ENCODE data around the gene FBXO40.
"Not testable (repeated sequence)": the region's sequence is repeated elsewhere in the genome, so short reads cannot be mapped to it uniquely, and the experiment has no call there.

Gene FBXO40

DNA sequence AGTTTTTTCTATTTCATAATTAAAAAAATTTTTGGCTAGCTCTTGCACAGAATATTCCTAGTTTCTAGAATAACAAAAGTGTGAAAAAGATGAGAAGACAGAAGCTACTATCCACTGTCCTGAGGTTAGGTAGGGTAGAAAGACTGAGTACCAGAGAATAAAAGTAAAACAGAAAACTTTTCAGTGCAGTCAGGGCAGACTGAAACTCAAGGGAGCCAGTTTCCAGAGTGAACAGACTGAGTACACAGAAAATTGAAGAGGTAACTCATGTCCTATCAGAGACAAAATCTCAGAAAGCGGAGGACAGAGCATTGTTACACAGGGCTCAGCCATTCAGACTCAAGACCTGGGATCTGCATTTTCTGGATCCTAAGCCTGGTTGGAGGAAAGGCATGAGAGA is 8.8 kb upstream of the FBXO40 start:
- no peaks in the 10 kb centered on the region for H3K9me3 ChIP-seq (replicated peaks; ENCODE audit: low read length)
- H3K4me2 ChIP-seq (ENCODE audit: low read length): no peak overlapping the region
- no peak overlapping the region for H3K4me3 ChIP-seq (ENCODE audit: low read length)
- peaks cover 12% of the 10 kb centered on the region for H3K27me3 ChIP-seq (ENCODE audit: control insufficient read depth, insufficient read depth, low read length)
- no peak overlapping the region for H3K9ac ChIP-seq (ENCODE audit: low read depth, low read length)
- H3K36me3 ChIP-seq (ENCODE audit: insufficient read depth, low read length): no peaks in the 10 kb centered on the region
- no peaks in the 10 kb centered on the region for H3K4me1 ChIP-seq (ENCODE audit: control insufficient read depth, insufficient read depth, low read length)

DNA sequence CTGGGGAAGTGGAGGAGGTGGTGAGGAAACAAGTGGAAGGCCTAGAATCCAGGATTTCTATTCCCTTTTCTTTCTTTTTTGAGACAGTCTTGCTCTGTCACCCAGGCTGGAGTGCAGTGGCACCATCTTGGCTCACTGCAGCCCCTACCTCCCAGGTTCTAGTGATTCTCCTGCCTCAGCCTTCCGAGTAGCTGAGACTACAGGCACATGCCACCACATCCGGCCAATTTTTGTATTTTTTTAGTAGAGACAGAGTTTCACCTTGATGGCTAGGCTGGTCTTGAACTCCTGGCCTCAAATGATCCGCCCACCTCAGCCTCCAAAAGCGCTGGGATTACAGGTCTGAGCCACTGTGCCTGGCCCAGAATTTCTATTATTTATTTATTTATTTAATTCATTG is 627 bp downstream of the FBXO40 start:
- not testable (repeated sequence) for H3K36me3 ChIP-seq (ENCODE audit: insufficient read depth, low read length); H3K9ac ChIP-seq (ENCODE audit: low read depth, low read length); H3K4me3 ChIP-seq (ENCODE audit: low read length); H3K4me1 ChIP-seq (ENCODE audit: control insufficient read depth, insufficient read depth, low read length); H3K9me3 ChIP-seq (replicated peaks; ENCODE audit: low read length); H3K4me2 ChIP-seq (ENCODE audit: low read length)
- H3K27me3 ChIP-seq (ENCODE audit: control insufficient read depth, insufficient read depth, low read length): peaks cover 26% of the 10 kb centered on the region

DNA sequence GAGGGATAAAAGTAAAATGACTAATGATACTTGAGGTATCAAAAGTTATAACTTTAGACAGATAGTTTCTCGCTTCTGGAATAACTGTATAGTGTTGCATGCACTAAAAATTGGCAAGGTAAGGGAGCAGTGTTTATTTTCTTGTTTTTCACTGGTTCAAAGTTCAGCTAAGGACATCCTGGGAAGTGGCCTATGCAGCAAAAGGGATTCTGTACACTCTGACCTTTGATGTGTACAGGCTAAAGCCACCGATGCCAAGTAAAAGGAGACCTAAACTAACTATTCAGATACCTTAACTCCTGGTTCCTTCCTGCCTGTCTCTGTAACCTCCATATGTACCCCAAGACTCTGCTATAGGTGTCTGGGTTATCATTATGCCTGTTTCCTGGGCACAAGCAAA is 1.7 kb downstream of the FBXO40 start:
- Histone ChIP-seq H3K4me3 (ENCODE audit: low read length) (no peak overlapping the region), H3K9ac (ENCODE audit: low read depth, low read length) (no peak overlapping the region), H3K4me2 (ENCODE audit: low read length) (no peak overlapping the region), H3K4me1 (ENCODE audit: control insufficient read depth, insufficient read depth, low read length) (no peaks in the 10 kb centered on the region), H3K9me3 (replicated peaks; ENCODE audit: low read length) (no peaks in the 10 kb centered on the region), H3K36me3 (ENCODE audit: insufficient read depth, low read length) (no peaks in the 10 kb centered on the region), H3K27me3 (ENCODE audit: control insufficient read depth, insufficient read depth, low read length) (peaks cover 25% of the 10 kb centered on the region)

DNA sequence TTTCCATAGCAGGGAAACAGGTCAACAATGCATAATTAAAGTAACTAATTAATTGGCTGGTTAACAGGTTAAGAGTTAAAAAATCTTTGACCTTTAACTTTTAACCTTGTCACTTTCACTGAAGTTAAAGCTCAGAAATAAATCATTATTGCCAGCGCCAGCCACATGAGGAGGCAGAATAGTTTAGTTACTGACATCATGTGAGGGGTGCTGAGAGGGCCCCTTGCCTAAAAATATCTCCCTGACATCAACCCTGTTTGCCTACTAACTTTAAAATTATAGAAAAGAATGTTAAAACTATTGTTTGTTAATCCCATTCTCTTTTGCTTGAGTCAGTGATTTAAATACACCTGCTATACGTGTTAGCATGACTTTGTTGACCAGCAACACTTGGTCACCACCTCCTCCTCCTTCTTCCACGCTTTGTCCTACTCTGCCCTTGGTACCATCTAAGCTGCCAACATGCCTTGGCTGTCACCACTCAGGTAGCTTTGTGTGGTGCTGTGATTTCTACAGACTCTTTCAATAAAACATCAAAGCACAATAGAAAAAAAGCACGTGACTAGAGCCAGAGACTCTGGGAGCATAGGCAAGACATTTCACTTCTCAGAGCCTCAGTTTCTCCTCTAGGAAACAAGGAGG is 2.7 kb downstream of the FBXO40 start:
- Histone ChIP-seq H3K9me3 (replicated peaks; ENCODE audit: low read length) (no peaks in the 10 kb centered on the region), H3K36me3 (ENCODE audit: insufficient read depth, low read length) (no peaks in the 10 kb centered on the region), H3K9ac (ENCODE audit: low read depth, low read length) (no peak overlapping the region), H3K4me1 (ENCODE audit: control insufficient read depth, insufficient read depth, low read length) (no peaks in the 10 kb centered on the region), H3K27me3 (ENCODE audit: control insufficient read depth, insufficient read depth, low read length) (peaks cover 21% of the 10 kb centered on the region), H3K4me3 (ENCODE audit: low read length) (no peak overlapping the region), H3K4me2 (ENCODE audit: low read length) (no peak overlapping the region)

DNA sequence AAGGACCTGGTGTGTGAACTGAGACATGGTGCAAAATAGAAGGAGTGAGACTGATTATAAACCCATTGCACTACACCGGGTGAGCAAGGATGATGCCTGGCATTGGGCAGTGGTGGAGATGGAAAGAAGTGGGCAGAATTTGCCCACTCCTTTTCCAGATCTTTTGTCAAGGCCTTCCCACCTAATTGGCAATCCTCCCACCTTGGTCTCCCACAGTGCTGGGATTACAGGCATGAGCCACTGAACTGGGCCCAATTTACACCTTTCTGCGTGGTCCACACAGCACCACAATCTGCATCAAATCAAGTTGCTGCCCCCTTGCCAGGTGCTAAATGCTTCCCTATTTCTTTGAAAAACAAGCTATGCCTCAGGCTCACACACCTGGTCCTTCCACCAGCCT is 5.4 kb downstream of the FBXO40 start:
- Histone ChIP-seq H3K9me3 (replicated peaks; ENCODE audit: low read length) (no peaks in the 10 kb centered on the region), H3K4me1 (ENCODE audit: control insufficient read depth, insufficient read depth, low read length) (no peaks in the 10 kb centered on the region), H3K4me3 (ENCODE audit: low read length) (no peak overlapping the region), H3K4me2 (ENCODE audit: low read length) (no peak overlapping the region), H3K9ac (ENCODE audit: low read depth, low read length) (no peak overlapping the region), H3K36me3 (ENCODE audit: insufficient read depth, low read length) (no peaks in the 10 kb centered on the region), H3K27me3 (ENCODE audit: control insufficient read depth, insufficient read depth, low read length) (peaks cover 8% of the 10 kb centered on the region)

DNA sequence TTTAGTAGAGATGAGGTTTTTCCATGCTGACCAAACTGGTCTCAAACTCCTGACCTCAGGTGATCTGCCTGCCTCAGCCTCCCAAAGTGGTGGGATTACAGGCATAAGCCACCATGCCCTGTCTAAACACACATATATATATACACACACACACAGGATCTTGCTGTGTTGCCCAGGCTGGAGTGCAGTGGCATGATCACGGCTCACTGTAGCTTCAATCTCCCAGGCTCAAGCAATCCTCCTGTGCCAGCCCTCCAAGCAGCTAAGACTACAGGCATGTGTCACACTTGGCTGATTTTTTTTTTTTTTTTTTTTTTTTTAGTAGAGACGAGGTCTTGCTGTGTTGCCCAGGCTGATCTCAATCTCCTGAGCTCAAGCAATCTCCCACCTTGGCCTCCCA is 6.7 kb downstream of the FBXO40 start:
- H3K27me3 ChIP-seq (ENCODE audit: control insufficient read depth, insufficient read depth, low read length); H3K4me3 ChIP-seq (ENCODE audit: low read length); H3K9ac ChIP-seq (ENCODE audit: low read depth, low read length); H3K4me2 ChIP-seq (ENCODE audit: low read length); H3K4me1 ChIP-seq (ENCODE audit: control insufficient read depth, insufficient read depth, low read length); H3K9me3 ChIP-seq (replicated peaks; ENCODE audit: low read length); H3K36me3 ChIP-seq (ENCODE audit: insufficient read depth, low read length): not testable (repeated sequence)

DNA sequence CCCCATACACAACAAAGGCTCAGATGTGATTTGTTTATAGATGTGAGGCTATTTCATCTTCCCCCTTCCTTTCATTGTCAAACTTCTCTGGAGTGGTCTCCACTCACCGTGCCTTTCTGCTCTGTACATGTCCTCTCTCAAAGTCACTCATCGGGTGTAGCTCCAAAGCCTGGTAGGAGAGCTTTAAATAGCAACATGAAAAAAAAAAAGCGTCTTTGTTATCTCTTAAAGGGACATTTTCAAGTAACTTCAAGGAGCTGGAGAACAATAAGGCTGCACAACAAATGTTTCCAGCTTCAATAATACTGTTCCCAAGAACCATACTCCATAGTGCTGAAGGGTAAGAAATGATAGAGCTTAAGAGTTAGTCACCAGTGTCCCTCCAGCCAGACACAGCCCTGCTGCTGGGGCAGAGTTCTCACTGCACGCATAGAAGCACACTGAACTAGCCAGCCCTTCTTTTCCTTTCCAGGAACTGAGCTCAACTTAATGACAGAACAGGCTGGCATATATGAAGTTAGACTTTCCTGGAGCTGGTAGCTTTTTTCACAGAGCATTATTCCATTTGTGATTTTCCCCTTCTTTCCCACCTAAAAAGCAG is 8.1 kb downstream of the FBXO40 start:
- no peaks in the 10 kb centered on the region for H3K9me3 ChIP-seq (replicated peaks; ENCODE audit: low read length)
- H3K27me3 ChIP-seq (ENCODE audit: control insufficient read depth, insufficient read depth, low read length): peaks cover 8% of the 10 kb centered on the region
- H3K4me1 ChIP-seq (ENCODE audit: control insufficient read depth, insufficient read depth, low read length): no peaks in the 10 kb centered on the region

DNA sequence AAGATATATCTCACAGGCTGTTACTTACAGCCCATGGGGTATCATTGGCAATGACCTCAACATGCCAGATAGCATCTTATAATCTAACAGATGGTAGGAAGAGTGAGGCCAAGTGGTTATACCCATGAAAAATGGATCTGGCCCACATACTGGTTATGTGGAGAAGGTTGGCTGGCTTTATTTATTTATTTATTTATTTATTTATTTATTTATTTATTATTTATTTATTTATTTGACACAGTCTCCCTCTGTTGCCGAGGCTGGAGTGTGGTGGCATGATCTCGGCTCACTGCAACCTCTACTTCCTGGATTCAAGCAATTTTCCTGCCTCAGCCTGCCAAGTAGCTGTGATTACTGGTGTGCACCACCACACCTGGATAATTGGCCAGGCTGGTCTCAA is 11.6 kb downstream of the FBXO40 start:
- Histone ChIP-seq H3K4me1 (ENCODE audit: control insufficient read depth, insufficient read depth, low read length) (no peaks in the 10 kb centered on the region), H3K4me3 (ENCODE audit: low read length) (no peak overlapping the region), H3K9ac (ENCODE audit: low read depth, low read length) (no peak overlapping the region), H3K9me3 (replicated peaks; ENCODE audit: low read length) (no peaks in the 10 kb centered on the region), H3K36me3 (ENCODE audit: insufficient read depth, low read length) (no peaks in the 10 kb centered on the region), H3K27me3 (ENCODE audit: control insufficient read depth, insufficient read depth, low read length) (peaks cover 8% of the 10 kb centered on the region), H3K4me2 (ENCODE audit: low read length) (no peak overlapping the region)

More for the DNA sequence above, 8.1 kb downstream of the FBXO40 start:
- H3K4me3 ChIP-seq (ENCODE audit: low read length): no peak overlapping the region
- H3K9ac ChIP-seq (ENCODE audit: low read depth, low read length): no peak overlapping the region
- H3K36me3 ChIP-seq (ENCODE audit: insufficient read depth, low read length): no peaks in the 10 kb centered on the region
- H3K4me2 ChIP-seq (ENCODE audit: low read length): no peak overlapping the region

DNA sequence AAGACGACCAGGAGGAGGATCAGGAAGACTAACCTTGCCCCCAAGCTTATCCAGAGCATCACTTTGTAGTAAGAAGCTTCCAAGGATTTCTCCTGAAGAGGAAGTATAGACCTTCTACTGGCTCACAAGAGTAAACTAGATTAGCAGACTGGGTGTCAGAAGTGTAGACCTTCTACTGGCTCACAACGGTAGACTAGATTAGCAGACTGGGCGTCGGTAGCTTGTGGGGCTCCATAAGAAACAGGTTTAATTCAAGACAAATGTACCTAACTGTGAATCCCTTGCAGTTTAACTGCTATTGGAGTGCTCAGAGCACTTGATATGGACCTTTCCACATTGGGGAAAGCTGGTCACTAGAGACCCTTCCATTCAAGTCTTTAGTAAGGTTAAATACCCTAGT is 12.9 kb downstream of the FBXO40 start:
- Histone ChIP-seq H3K4me2 (ENCODE audit: low read length) (no peak overlapping the region), H3K9me3 (replicated peaks; ENCODE audit: low read length) (no peaks in the 10 kb centered on the region), H3K4me3 (ENCODE audit: low read length) (no peak overlapping the region), H3K36me3 (ENCODE audit: insufficient read depth, low read length) (no peaks in the 10 kb centered on the region), H3K27me3 (ENCODE audit: control insufficient read depth, insufficient read depth, low read length) (peaks cover 5% of the 10 kb centered on the region), H3K4me1 (ENCODE audit: control insufficient read depth, insufficient read depth, low read length) (no peaks in the 10 kb centered on the region), H3K9ac (ENCODE audit: low read depth, low read length) (no peak overlapping the region)

DNA sequence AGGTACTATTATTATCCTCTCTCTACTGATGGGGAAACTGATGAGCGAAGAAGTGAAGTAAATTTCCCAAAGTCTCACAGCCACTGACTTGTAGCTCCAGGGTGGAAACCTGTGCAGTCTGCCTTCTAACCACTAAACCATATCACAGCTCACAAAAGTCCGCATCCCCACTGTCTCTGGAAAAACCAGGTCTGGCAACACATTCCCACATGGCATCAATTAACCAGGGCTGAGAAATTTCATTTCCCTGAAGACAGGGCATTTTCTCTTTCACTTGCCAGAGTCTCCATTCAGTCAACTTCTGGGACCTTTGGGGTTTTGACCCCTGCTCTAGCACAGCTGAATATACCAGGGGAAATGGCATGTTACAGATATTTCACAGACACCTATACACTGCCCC is 26.5 kb downstream of the FBXO40 start:
- Histone ChIP-seq H3K27me3 (ENCODE audit: control insufficient read depth, insufficient read depth, low read length) (peaks cover 3% of the 10 kb centered on the region), H3K36me3 (ENCODE audit: insufficient read depth, low read length) (no peaks in the 10 kb centered on the region), H3K4me1 (ENCODE audit: control insufficient read depth, insufficient read depth, low read length) (no peaks in the 10 kb centered on the region), H3K9me3 (replicated peaks; ENCODE audit: low read length) (no peaks in the 10 kb centered on the region), H3K4me3 (ENCODE audit: low read length) (no peak overlapping the region), H3K4me2 (ENCODE audit: low read length) (no peak overlapping the region), H3K9ac (ENCODE audit: low read depth, low read length) (no peak overlapping the region)

DNA sequence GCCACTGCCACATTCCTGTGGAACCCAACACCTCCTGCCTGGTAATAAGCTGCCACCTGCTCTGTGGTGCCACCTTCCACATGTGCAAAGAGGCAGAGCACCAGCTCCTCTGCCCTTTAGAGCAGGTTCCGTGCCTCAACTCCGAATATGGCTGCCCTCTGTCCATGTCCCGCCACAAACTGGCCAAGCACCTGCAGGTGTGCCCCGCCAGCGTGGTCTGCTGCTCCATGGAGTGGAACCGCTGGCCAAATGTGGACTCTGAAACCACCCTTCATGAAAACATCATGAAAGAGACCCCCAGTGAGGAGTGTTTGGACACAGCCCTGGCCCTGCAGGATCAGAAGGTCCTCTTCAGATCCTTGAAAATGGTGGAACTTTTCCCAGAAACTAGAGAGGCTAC is 28.3 kb downstream of the FBXO40 start:
- Histone ChIP-seq H3K36me3 (ENCODE audit: insufficient read depth, low read length) (no peaks in the 10 kb centered on the region), H3K9me3 (replicated peaks; ENCODE audit: low read length) (no peaks in the 10 kb centered on the region), H3K4me1 (ENCODE audit: control insufficient read depth, insufficient read depth, low read length) (no peaks in the 10 kb centered on the region), H3K27me3 (ENCODE audit: control insufficient read depth, insufficient read depth, low read length) (peaks cover 3% of the 10 kb centered on the region), H3K4me3 (ENCODE audit: low read length) (no peak overlapping the region), H3K9ac (ENCODE audit: low read depth, low read length) (no peak overlapping the region), H3K4me2 (ENCODE audit: low read length) (no peak overlapping the region)

DNA sequence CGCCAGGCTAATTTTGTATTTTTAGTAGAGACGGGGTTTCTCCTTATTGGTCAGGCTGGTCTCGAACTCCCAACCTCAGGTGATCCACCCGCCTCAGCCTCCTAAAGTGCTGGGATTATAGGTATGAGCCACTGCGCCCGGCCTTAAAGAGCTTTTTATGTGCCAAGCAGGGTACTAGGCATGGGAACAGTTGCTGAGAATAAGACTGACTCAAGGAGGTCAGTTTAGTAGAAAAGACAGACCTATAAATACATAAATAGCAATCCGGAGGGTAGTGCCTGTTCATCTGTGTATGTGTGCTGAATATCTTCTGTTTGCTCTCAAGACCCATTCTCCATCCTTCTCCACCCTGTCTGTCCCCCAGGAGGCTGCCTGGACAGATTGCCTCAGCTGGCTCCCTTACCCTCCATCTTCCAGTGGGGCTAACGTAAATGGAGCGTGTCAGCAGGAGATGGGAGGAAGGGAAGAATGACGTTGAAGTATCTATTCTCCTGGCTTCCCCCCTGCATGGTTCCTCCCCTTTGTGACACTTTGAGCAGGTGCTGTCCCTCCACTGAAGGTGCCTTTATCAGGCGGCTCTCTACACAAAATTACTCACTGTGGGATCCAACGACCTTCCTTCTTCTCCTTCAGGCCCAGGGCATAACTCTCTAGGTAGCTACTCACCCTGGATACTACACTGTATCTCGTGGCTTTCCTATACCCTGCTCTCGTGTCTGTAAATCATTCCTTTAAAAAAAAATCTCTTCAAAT is 31.1 kb downstream of the FBXO40 start:
- H3K9ac ChIP-seq (ENCODE audit: low read depth, low read length): no peak overlapping the region
- no peak overlapping the region for H3K4me3 ChIP-seq (ENCODE audit: low read length)
- no peak overlapping the region for H3K4me2 ChIP-seq (ENCODE audit: low read length)
- H3K9me3 ChIP-seq (replicated peaks; ENCODE audit: low read length): no peaks in the 10 kb centered on the region
- no peaks in the 10 kb centered on the region for H3K36me3 ChIP-seq (ENCODE audit: insufficient read depth, low read length)
- no peaks in the 10 kb centered on the region for H3K4me1 ChIP-seq (ENCODE audit: control insufficient read depth, insufficient read depth, low read length)
- H3K27me3 ChIP-seq (ENCODE audit: control insufficient read depth, insufficient read depth, low read length): peaks cover 3% of the 10 kb centered on the region

Data from skeletal muscle satellite cell (primary cell).